Natural killer cell (primary cell): ENCODE results near the gene DAD1. TPM values are rescaled to one million over a fixed set of nuclear protein-coding genes. Genes with fewer than 3 reads are reported as not detected.

Experiments
- ATAC-seq, 3 donors: fragments of 150-1000 bp in 2 of 3; fragments of 200-7000 bp in 1 of 3; cut with Tn5 transposase; 1 replicate in 1 of 3; 2 replicates in 2 of 3; pipeline ENCODE4 v1.10.0; 2021; ENCODE audit warnings: mild to moderate bottlenecking in 2 of 3, moderate library complexity in 2 of 3
- DNase-seq, 2 donors: peaks; one replicate each; pipeline versions ENCODE4 v3.0.0 to v3.0.0-alpha.2; 2013 to 2021; ENCODE audit warnings: mixed read lengths in 1 of 2
- H3K27ac ChIP-seq: one replicate; pipeline ENCODE4 v1.5.1; 2013; ENCODE audit warnings: mild to moderate bottlenecking, low read length
- H3K27me3 ChIP-seq: one replicate; pipeline ENCODE4 v1.6.1; 2013; ENCODE audit warnings: low read length; ENCODE audit not compliant: control insufficient read depth, insufficient read depth
- H3K36me3 ChIP-seq: one replicate; pipeline ENCODE4 v1.6.1; 2013; ENCODE audit warnings: low read length; ENCODE audit not compliant: control insufficient read depth, insufficient read depth
- H3K4me1 ChIP-seq: one replicate; pipeline ENCODE4 v1.6.1; 2013; ENCODE audit warnings: low read length; ENCODE audit not compliant: control insufficient read depth, insufficient read depth
- H3K4me3 ChIP-seq: one replicate; pipeline ENCODE4 v1.5.1; 2013; ENCODE audit warnings: low read length
- H3K9me3 ChIP-seq: one replicate; pipeline ENCODE4 v1.6.1; 2013; ENCODE audit warnings: low read length; ENCODE audit not compliant: control insufficient read depth, insufficient read depth
- H3K27ac Mint-ChIP-seq, 2 donors: one replicate each; pipeline ENCODE4 v1.8.0; 2022; ENCODE audit warnings: mild to moderate bottlenecking in 2 of 2, mixed read lengths in 2 of 2, moderate library complexity in 1 of 2
- H3K27me3 Mint-ChIP-seq, 2 donors: one replicate each; pipeline ENCODE4 v1.8.0; 2022; ENCODE audit warnings: low read depth in 2 of 2, mixed read lengths in 2 of 2
- H3K36me3 Mint-ChIP-seq: one replicate; pipeline ENCODE4 v1.8.0; 2022; ENCODE audit warnings: mixed read lengths
- H3K4me1 Mint-ChIP-seq, 2 donors: one replicate each; pipeline ENCODE4 v1.8.0; 2022; ENCODE audit warnings: mixed read lengths in 2 of 2
- H3K4me3 Mint-ChIP-seq: one replicate; pipeline ENCODE4 v1.8.0; 2022; ENCODE audit warnings: mild to moderate bottlenecking, moderate library complexity, mixed read lengths
- H3K9me3 Mint-ChIP-seq, 2 donors: one replicate each; pipeline ENCODE4 v1.8.0; 2022; ENCODE audit warnings: mixed read lengths in 2 of 2
- CTCF ChIP-seq: fragments of 200-600 bp; IDR thresholded peaks from one replicate; pipeline ENCODE4 v1.8.0; 2022; ENCODE audit warnings: antibody characterized with exemption
- whole genome bisulfite sequencing: methylation state at CpG from one replicate; pipeline ENCODE4 v1.1.7; 2013; ENCODE audit warnings: missing lambda C conversion rate; ENCODE audit not compliant: insufficient coverage; 5-methylcytosine and 5-hydroxymethylcytosine counted together
- intact Hi-C: fragments of 100-400 bp; cut with micrococcal nuclease; formaldehyde crosslinking; loops from one replicate; pipeline ENCODE4 v1.14.2; 2022
- total RNA-seq, 4 donors: library from RNA; stranded (reverse); fragments of 120-200 nt in 1 of 4; gene quantifications; one replicate each; pipeline versions ENCODE4 v1.2.3 to v1.2.4, GENCODE V29; 2013 to 2022

The DAD1 gene
- total RNA-seq, 3 donors from 2014 or later (not counting 1 experiment from before 2014, with no cell fraction given), result 79.5 to 97.9 (median 92.8) TPM

DNA sequence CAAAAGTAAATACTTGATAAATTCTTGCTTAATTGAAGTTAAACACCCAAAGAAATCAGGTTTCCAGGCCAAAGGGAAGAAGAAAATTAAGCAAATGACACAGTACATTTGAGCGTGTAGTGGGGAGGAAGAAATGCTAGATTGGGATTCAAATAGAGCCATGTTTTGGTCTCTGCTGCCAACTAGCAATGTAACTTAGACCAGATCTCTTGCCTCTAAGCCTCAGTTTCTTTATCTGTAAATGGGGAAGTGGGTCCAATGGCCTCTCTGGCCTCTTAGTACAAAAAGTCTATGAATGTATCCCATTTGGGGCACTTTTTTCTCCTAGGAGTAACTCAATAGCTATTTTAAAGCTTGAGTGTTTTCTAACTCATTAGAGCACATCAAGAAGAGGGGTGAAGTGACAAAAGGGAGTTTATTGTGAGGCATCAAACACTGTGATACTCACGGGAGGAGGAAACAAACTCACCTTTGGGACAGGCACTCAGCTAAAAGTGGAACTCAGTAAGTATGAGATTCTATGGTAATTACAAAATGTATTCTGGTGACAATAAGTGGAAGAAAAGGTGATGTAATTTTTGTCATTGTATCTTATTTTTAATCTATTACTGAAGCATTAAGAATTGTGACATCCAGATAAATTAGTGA is 55.8 kb downstream of the DAD1 start:
- DNase-seq (peak in 1 of 2 donors; percentile 47), ATAC-seq (no peak)
- Histone ChIP-seq H3K9me3 (no peaks in the 10 kb centered on the region), H3K4me3 (no peak overlapping the region), H3K4me1 (peaks cover 28% of the 10 kb centered on the region), H3K27me3 (no peaks in the 10 kb centered on the region), H3K36me3 (peaks cover 6% of the 10 kb centered on the region), H3K27ac (peak overlapping the region; percentile 68)
- Mint-ChIP-seq H3K4me1 (peaks cover 49 to 51% of the 10 kb centered on the region in 2 donors), H3K36me3 (peaks cover 4% of the 10 kb centered on the region), H3K4me3 (peak overlapping the region; percentile 13), H3K27ac (peak overlapping the region; percentile 12 to 83), H3K27me3 (no peaks in the 10 kb centered on the region), H3K9me3 (no peaks in the 10 kb centered on the region)
- intact Hi-C loops, result no loop called here
- no peak for TF ChIP-seq CTCF
- WGBS, result 55% methylated on average over 2 of the region's 2 CpGs

GRCh38 chr14:22532345-22533056 is 56.5 kb downstream of the DAD1 start:
- Mint-ChIP-seq H3K27me3 (no peaks in the 10 kb centered on the region), H3K4me1 (peaks cover 43 to 46% of the 10 kb centered on the region in 2 donors), H3K4me3 (peak overlapping the region; percentile 35), H3K36me3 (peaks cover 4% of the 10 kb centered on the region), H3K9me3 (no peaks in the 10 kb centered on the region), H3K27ac (peak overlapping the region; percentile 83 to 85)
- ATAC-seq (no peak), DNase-seq (no peak)
- 10% methylated on average over 2 of the region's 3 CpGs for WGBS
- intact Hi-C loops, result no loop called here
- TF ChIP-seq CTCF, result no peak
- H3K4me1 ChIP-seq, result peaks cover 22% of the 10 kb centered on the region
- no peak overlapping the region for H3K4me3 ChIP-seq
- peaks cover 6% of the 10 kb centered on the region for H3K36me3 ChIP-seq
- peak overlapping the region; percentile 68 for H3K27ac ChIP-seq
- H3K9me3 ChIP-seq, result no peaks in the 10 kb centered on the region
- no peaks in the 10 kb centered on the region for H3K27me3 ChIP-seq

DNA sequence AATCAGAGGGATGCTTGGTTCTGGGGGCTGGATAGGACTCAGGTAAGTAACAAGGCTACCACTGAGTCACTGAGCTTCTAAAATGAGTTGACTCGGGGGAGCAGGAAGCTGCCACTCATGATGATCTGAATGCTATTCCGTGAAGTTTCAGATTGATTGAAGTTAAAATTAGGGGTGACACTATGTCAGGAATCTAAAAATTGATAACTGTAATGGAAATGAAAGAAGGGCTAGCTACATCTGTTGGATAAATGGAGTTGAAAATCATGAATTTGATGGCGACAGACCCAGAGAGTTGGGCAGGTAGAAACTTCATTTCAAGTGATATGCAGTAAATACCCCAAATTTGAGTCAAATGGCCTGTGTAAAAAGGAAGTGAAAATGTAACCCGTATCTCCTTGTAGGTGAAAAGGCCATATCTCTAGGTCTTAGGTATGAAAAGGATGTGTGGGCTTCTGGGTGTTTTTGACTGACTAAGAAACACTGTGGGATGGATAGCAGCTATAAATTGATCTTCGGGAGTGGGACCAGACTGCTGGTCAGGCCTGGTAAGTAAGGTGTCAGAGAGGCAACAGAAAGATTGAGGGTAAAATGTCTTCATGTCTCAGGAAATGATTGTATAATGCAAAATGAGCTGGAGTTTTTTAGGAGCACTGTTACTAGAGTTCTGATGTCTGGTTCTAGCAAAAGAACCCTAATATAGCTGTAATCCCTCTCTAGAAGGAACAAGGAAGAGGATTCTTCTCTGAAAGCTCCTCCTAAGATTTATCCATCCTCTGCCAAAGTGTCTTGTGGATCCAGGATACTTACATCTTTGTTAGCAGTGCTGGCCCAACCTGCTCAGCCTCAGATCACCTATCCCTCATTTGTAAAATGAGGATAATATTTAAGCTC is 57.3 kb downstream of the DAD1 start:
- Mint-ChIP-seq H3K9me3 (no peaks in the 10 kb centered on the region), H3K27me3 (no peaks in the 10 kb centered on the region), H3K27ac (peak overlapping the region; percentile 83 to 85), H3K4me3 (peak overlapping the region; percentile 56), H3K4me1 (peaks cover 42 to 46% of the 10 kb centered on the region in 2 donors), H3K36me3 (peaks cover 4% of the 10 kb centered on the region)
- Histone ChIP-seq H3K4me3 (peak overlapping the region; percentile 11), H3K36me3 (peaks cover 6% of the 10 kb centered on the region), H3K27me3 (no peaks in the 10 kb centered on the region), H3K4me1 (peaks cover 14% of the 10 kb centered on the region), H3K9me3 (no peaks in the 10 kb centered on the region), H3K27ac (peak overlapping the region; percentile 68)
- intact Hi-C loops, result no loop called here
- DNase-seq (peak in 1 of 2 donors; percentile 62), ATAC-seq (peak; percentile 29 to 32 (median 31))
- TF ChIP-seq CTCF, result no peak
- 34% methylated on average over 5 of the region's 5 CpGs for whole genome bisulfite sequencing
